HG03565 (cell line): Measurements from ENCODE around the gene YY2.
"Not testable (repeated sequence)": the region's sequence is repeated elsewhere in the genome, so short reads cannot be mapped to it uniquely, and the experiment has no call there.

Source experiments
- ATAC-seq: cut with Tn5 transposase; IDR thresholded peaks from one replicate; pipeline ENCODE4 v1.9.1; 2021; ENCODE audit warnings: mild to moderate bottlenecking, moderate library complexity; ENCODE audit not compliant: unreplicated experiment

The YY2 gene

GRCh38 chrX:21873063-21873775 is 17.4 kb downstream of the YY2 start:
- ATAC-seq, result no peak

- ATAC-seq, result not testable (repeated sequence)
Measured at GRCh38 chrX:21874182-21874581, 18.4 kb downstream of the YY2 start.

- ATAC-seq, result no peak
Measured at GRCh38 chrX:21875013-21875412, 19.2 kb downstream of the YY2 start.

DNA sequence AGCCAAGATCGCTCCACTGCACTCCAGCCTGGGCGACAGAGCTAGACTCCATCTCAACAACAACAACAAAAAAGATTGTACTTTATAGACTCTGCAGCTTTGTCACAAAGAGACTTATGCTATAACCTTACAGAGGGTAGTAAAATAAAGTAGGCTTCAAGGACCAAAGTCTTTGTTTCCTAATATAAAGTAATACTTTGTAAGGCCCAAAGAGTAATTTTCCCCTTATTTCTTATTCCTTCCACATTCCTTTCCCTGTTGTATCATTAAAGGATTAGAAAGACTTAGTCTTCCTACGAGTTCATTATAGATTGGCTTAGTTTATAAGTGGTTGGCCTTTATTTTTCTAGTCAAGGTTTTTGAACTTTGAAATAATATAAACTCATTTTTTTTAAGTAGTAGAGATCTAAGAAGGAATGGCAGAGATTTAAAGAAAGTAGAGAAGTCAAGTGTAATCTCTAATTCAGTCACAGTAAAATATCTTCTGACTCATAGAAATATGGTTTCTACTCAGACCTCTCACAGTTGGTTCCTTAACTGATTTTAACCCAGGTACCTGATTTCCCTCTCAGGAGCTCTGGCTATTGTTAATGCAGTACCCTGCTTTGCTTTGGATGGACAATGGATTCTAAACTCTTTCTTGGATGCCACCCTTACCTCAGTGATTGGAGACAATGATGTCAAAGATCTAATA is 26.2 kb downstream of the YY2 start:
- ATAC-seq, result no peak

- ATAC-seq, result no peak
Measured at GRCh38 chrX:21883258-21883657, 27.5 kb downstream of the YY2 start.

GRCh38 chrX:21885568-21885967 is 29.8 kb downstream of the YY2 start:
- no peak for ATAC-seq

DNA sequence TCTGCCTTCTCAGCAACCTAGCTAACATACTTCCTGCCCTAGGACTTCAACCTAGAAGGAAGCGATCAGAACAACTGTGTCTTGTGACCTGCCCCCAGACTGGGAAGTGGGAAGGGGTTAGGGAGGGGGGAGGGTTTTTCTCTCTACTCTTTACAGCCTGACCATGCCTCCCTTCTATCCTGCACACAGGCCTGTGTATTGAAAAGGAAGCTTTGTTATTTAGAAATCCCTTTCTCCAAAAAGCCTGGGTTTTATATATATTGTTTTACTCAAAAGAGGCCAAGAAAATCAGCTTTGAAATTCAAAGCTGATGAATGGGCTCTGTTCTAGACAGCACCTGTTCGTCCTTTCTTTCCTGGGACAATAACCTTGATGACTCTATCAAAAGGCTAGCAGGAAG is 49.5 kb downstream of the YY2 start:
- ATAC-seq, result no peak

GRCh38 chrX:21905953-21906352 is 50.2 kb downstream of the YY2 start:
- no peak for ATAC-seq

DNA sequence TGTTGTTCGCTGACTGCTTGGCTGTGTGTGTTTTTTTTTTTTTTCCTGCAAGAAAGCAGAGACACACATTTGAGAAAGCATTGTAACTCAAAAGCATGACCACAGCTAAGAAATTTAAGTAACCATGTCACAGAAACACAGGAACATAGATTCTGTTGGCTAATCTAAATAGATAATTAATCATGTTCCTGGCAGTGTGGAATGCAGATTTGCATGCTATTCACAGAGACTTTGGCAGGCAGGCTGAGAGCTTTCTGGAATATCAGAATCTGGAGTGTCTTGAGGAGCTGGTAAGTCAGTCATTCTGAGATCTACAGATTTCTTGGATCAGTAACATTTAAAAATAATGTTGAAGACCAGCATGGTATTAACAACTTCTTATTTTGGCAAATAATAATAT is 51.5 kb downstream of the YY2 start:
- ATAC-seq, result no peak
